ENCODE measurements around the gene PLAC1. TPM values are rescaled to one million over a fixed set of nuclear protein-coding genes. Genes with fewer than 3 reads are reported as not detected.

PLAC1 gene
- total RNA-seq, 1 experiment from 2014 or later: 0.91 TPM

DNA sequence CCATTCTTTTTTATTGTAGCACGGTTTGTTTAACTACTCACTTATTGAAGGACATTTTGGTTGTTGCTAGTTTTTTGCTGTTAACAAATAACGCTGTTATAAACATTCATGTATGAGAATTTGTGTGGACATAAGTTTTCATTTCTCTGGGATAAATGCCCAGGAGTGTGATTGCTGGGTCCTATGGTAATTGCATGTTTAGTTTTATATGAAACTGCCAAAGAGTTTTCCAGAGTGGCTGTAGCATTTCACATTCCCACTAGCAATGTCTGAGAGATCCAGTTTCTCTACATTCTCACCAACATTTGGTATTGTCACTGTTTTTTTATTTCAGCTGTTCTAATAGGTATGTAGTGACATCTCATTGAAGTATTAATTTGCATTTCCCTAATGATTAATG is 66.8 kb downstream of the PLAC1 start:
- POLR2A ChIA-PET: no interaction called here
- H3K4me1 Mint-ChIP-seq (ENCODE audit: insufficient read depth, unreplicated experiment): no peaks in the 10 kb centered on the region
- H3K9me3 Mint-ChIP-seq (ENCODE audit: unreplicated experiment): no peaks in the 10 kb centered on the region
- no peak overlapping the region for H3K4me3 Mint-ChIP-seq (ENCODE audit: unreplicated experiment)
- CTCF ChIA-PET: no interaction called here
- no peak for DNase-seq (ENCODE audit: unreplicated experiment)
- H3K27ac Mint-ChIP-seq (ENCODE audit: low read depth, unreplicated experiment): no peak overlapping the region
- H3K27me3 Mint-ChIP-seq (ENCODE audit: insufficient read depth, unreplicated experiment): peaks cover 67% of the 10 kb centered on the region
- no peaks in the 10 kb centered on the region for H3K36me3 Mint-ChIP-seq (ENCODE audit: insufficient read depth, unreplicated experiment)
- intact Hi-C loops (cut with micrococcal nuclease): no loop called here
- TF ChIP-seq, protein P1, sequence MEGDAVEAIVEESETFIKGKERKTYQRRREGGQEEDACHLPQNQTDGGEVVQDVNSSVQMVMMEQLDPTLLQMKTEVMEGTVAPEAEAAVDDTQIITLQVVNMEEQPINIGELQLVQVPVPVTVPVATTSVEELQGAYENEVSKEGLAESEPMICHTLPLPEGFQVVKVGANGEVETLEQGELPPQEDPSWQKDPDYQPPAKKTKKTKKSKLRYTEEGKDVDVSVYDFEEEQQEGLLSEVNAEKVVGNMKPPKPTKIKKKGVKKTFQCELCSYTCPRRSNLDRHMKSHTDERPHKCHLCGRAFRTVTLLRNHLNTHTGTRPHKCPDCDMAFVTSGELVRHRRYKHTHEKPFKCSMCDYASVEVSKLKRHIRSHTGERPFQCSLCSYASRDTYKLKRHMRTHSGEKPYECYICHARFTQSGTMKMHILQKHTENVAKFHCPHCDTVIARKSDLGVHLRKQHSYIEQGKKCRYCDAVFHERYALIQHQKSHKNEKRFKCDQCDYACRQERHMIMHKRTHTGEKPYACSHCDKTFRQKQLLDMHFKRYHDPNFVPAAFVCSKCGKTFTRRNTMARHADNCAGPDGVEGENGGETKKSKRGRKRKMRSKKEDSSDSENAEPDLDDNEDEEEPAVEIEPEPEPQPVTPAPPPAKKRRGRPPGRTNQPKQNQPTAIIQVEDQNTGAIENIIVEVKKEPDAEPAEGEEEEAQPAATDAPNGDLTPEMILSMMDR (IDR thresholded peaks at IDR 0.05; ENCODE audit: unreplicated experiment): no peak
- BruUV-seq (replicated peaks): no TSS peak

DNA sequence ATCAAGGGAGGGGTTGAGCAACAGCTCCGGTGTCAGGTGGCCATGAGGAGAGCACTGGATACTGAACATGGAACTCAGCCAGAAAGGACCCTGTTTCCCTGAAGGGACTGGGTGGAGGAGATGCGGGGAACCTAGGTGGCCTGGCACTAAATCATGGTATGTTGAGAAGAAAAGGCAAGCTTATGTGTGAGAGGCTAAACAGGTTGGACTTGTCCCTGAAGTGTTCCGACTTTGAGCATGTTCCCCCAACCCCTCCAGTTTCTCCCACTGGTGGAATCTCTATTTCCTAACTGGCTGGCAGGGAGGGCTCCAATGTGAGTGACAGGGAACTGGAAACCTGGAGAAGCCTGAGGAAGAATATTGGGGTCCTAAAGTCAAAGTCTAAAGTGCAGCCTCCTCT is 69.5 kb downstream of the PLAC1 start:
- DNase-seq (ENCODE audit: unreplicated experiment): no peak
- H3K27ac Mint-ChIP-seq (ENCODE audit: low read depth, unreplicated experiment): no peak overlapping the region
- CTCF ChIA-PET: interaction anchor here (0.6 to 0.8 kb wide), 2 partner anchors 9 to 123 kb away, joined by 3 read pairs; no protein-coding TSS in a partner anchor
- H3K27me3 Mint-ChIP-seq (ENCODE audit: insufficient read depth, unreplicated experiment): peaks cover 59% of the 10 kb centered on the region
- BruUV-seq (replicated peaks): no TSS peak
- no peaks in the 10 kb centered on the region for H3K4me1 Mint-ChIP-seq (ENCODE audit: insufficient read depth, unreplicated experiment)
- intact Hi-C loops (cut with micrococcal nuclease): no loop called here
- TF ChIP-seq, protein P1 (IDR thresholded peaks at IDR 0.05; ENCODE audit: unreplicated experiment): no peak
- H3K9me3 Mint-ChIP-seq (ENCODE audit: unreplicated experiment): no peaks in the 10 kb centered on the region
- H3K36me3 Mint-ChIP-seq (ENCODE audit: insufficient read depth, unreplicated experiment): no peaks in the 10 kb centered on the region
- POLR2A ChIA-PET: interaction anchor here (1.8 kb wide), 1 partner anchor 17 kb away, joined by 6 read pairs; no protein-coding TSS in a partner anchor
- H3K4me3 Mint-ChIP-seq (ENCODE audit: unreplicated experiment): no peak overlapping the region

DNA sequence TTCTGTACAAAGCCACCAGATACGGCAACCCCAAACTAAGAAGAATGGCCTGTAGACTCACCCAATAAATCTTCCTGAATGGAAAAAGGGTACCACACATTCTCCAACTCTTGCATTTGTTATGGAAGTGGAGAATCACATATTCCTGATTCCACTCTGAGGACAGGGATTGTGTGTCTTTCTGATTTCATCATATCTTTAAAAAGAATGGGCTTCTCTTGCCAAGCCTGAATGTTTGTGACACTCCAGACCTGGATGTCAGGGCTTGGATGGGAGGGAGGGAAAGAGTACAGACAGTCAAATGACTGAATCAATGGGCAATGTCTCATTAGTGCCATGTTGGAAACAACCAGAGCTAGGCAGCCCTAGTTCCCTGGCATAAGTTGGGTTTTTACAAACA is 77.4 kb downstream of the PLAC1 start:
- Mint-ChIP-seq H3K4me3 (ENCODE audit: unreplicated experiment) (no peak overlapping the region), H3K36me3 (ENCODE audit: insufficient read depth, unreplicated experiment) (no peaks in the 10 kb centered on the region), H3K27me3 (ENCODE audit: insufficient read depth, unreplicated experiment) (peaks cover 42% of the 10 kb centered on the region), H3K9me3 (ENCODE audit: unreplicated experiment) (no peaks in the 10 kb centered on the region), H3K27ac (ENCODE audit: low read depth, unreplicated experiment) (no peak overlapping the region), H3K4me1 (ENCODE audit: insufficient read depth, unreplicated experiment) (peaks cover 7% of the 10 kb centered on the region)
- POLR2A ChIA-PET: no interaction called here
- intact Hi-C loops (cut with micrococcal nuclease): no loop called here
- TF ChIP-seq, protein P1 (IDR thresholded peaks at IDR 0.05; ENCODE audit: unreplicated experiment): no peak
- BruUV-seq (replicated peaks): no TSS peak
- DNase-seq (ENCODE audit: unreplicated experiment): no peak
- CTCF ChIA-PET: interaction anchor here (0.6 kb wide), 1 partner anchor 10 kb away, joined by 3 read pairs; no protein-coding TSS in a partner anchor

DNA sequence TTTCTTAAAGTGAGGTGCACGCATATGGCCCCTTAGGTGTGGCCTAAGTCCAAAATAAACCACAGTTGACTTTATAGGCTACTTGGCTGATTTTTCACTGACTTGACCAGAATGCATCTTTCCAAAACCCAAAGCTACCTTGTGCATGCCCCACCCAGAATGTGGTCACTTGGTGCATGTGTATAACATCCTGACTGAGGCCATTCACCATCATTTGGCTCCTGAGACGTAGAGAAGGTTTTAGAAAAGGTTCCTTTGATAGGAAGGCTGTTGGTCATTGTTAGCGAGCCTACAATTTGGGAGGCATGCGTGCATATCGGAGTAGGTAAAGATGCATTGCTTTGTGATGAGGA is 84.6 kb downstream of the PLAC1 start:
- Mint-ChIP-seq H3K27ac (ENCODE audit: low read depth, unreplicated experiment) (no peak overlapping the region), H3K36me3 (ENCODE audit: insufficient read depth, unreplicated experiment) (no peaks in the 10 kb centered on the region), H3K4me3 (ENCODE audit: unreplicated experiment) (no peak overlapping the region), H3K9me3 (ENCODE audit: unreplicated experiment) (no peaks in the 10 kb centered on the region), H3K27me3 (ENCODE audit: insufficient read depth, unreplicated experiment) (peaks cover 31% of the 10 kb centered on the region), H3K4me1 (ENCODE audit: insufficient read depth, unreplicated experiment) (peaks cover 32% of the 10 kb centered on the region)
- ChIA-PET CTCF (interaction anchor here (1.0 kb wide), 1 partner anchor 12 kb away, joined by 3 read pairs; no protein-coding TSS in a partner anchor), POLR2A (interaction anchor here (0.6 kb wide), 1 partner anchor 33 kb away, joined by 3 read pairs; no protein-coding TSS in a partner anchor)
- intact Hi-C loops (cut with micrococcal nuclease): loop anchor here (1.0 kb wide), 1 partner anchor 49 kb away; no protein-coding TSS in a partner anchor
- TF ChIP-seq, protein P1 (IDR thresholded peaks at IDR 0.05; ENCODE audit: unreplicated experiment): no peak
- no TSS peak for BruUV-seq (replicated peaks)
- DNase-seq (ENCODE audit: unreplicated experiment): no peak

Measured in MCF 10A (cell line).